GM12878 (cell line): ENCODE measurements around the gene TXNL4A. TPM values are rescaled to one million over a fixed set of nuclear protein-coding genes. Genes with fewer than 3 reads are reported as not detected.

ENCODE experiments used
- CBX5 ChIP-seq: sonication (generic); IDR thresholded peaks from 2 replicates; pipeline ENCODE4 v1.6.1; 2016; ENCODE audit warnings: low read depth, moderate library complexity, mild to moderate bottlenecking, inconsistent platforms
- E2F8 ChIP-seq: fragments of 450-650 bp; IDR thresholded peaks from 2 replicates; pipeline ENCODE4 v1.6.1; 2018; ENCODE audit warnings: mild to moderate bottlenecking, low read depth, moderate library complexity; ENCODE audit not compliant: partially characterized antibody
- ETV6 ChIP-seq, 2 experiments: fragments of 450-650 bp in 1 of 2; IDR thresholded peaks in 1 of 2; conservative IDR thresholded peaks in 1 of 2; 2 replicates each; pipeline ENCODE4 v1.6.1; 2014; ENCODE audit warnings: antibody characterized with exemption in 1 of 2, borderline replicate concordance in 1 of 2, low read depth in 1 of 2, mild to moderate bottlenecking in 1 of 2, moderate library complexity in 1 of 2
- FOXK2 ChIP-seq: fragments of 450-650 bp; IDR thresholded peaks from 2 replicates; pipeline ENCODE4 v1.6.1; 2017; ENCODE audit warnings: mild to moderate bottlenecking, moderate library complexity
- HDAC2 ChIP-seq: fragments of 200-600 bp; sonication (generic); IDR thresholded peaks from 2 replicates; pipeline ENCODE4 v1.6.1; 2017
- HDAC6 ChIP-seq: fragments of 200-600 bp; sonication (generic); IDR thresholded peaks from one replicate; pipeline ENCODE4 v1.8.0; 2017; ENCODE audit warnings: antibody characterized with exemption; ENCODE audit not compliant: unreplicated experiment
- IKZF1 ChIP-seq: fragments of 450-650 bp; conservative IDR thresholded peaks from 2 replicates; pipeline ENCODE4 v1.6.1; 2017; ENCODE audit warnings: antibody characterized with exemption, mild to moderate bottlenecking
- IRF3 ChIP-seq: fragments of 450-650 bp; IDR thresholded peaks from 2 replicates; pipeline ENCODE4 v1.6.1; 2014; ENCODE audit warnings: mild to moderate bottlenecking
- NR2F1 ChIP-seq: fragments of 450-650 bp; conservative IDR thresholded peaks from 2 replicates; pipeline ENCODE4 v1.6.1; 2017; ENCODE audit warnings: mild to moderate bottlenecking
- PAX5 ChIP-seq: IDR thresholded peaks from 2 replicates; pipeline ENCODE4 v1.6.1; 2011; ENCODE audit warnings: low read depth, low read length, borderline replicate concordance
- PRDM15 ChIP-seq: fragments of 450-650 bp; formaldehyde crosslinking; IDR thresholded peaks from 2 replicates; pipeline ENCODE4 v1.4.0; 2020; ENCODE audit warnings: mild to moderate bottlenecking, moderate library complexity
- RELA ChIP-seq: fragments of 450-650 bp; IDR thresholded peaks from 2 replicates; pipeline ENCODE4 v1.8.0; 2014; ENCODE audit warnings: borderline replicate concordance; ENCODE audit not compliant: partially characterized antibody
- SP1 ChIP-seq: IDR thresholded peaks from one replicate; pipeline ENCODE4 v1.6.1; 2011; ENCODE audit warnings: low read depth, low read length
- ZNF687 ChIP-seq: fragments of 450-650 bp; IDR thresholded peaks from 2 replicates; pipeline ENCODE4 v1.6.1; 2017; ENCODE audit warnings: mild to moderate bottlenecking, moderate library complexity
- polyA plus RNA-seq, 11 experiments: library from polyadenylated mRNA; depleted of rRNA in 4 of 11; unstranded in 6 of 11; stranded (reverse) in 5 of 11; fragments of >200 nt; fragmentation: Nextera tagmentation in 4 of 11; fragmentation: Illumina TruSeq in 1 of 11; extraction: Ambion mirVana in 4 of 11; extraction: Trizol in 1 of 11; gene quantifications; 1 replicate in 1 of 11; 2 replicates in 10 of 11; pipeline versions ENCODE4 v1.2.1 to v1.2.3, GENCODE V29; 2011 to 2016; ENCODE audit warnings: inconsistent platforms in 2 of 11, missing spikeins in 2 of 11, low read depth in 1 of 11
- total RNA-seq, 4 experiments: library from RNA; depleted of rRNA in 3 of 4; stranded (reverse); fragments of >200 nt in 3 of 4; fragmentation: Illumina TruSeq in 1 of 4; extraction: Trizol in 1 of 4; gene quantifications; 2 replicates each; pipeline versions ENCODE4 v1.2.1 to v1.2.3, GENCODE V29; 2013 to 2021

The TXNL4A gene
- total and polyA plus RNA-seq, 10 of the 15 experiments (the other 5 are each of a cell fraction or from before 2014, with no cell fraction given): 38.4 to 329 (median 128) TPM

- TF ChIP-seq ZNF687 (peak; percentile 71; the same call in 1 of the 2 replicates), PAX5 (peak; percentile 28; the same call in 1 of the 2 replicates), E2F8 (peak; percentile 47), IRF3 (no peak), NR2F1 (peak; percentile 34; the same call in 1 of the 2 replicates), IKZF1 (peak; percentile 93), RELA (peak; percentile 33), ETV6 (conservative IDR thresholded peaks at IDR 0.05 in 1 of 2, IDR thresholded peaks at IDR 0.05 in 1 of 2; ENCODE audit: borderline replicate concordance in 1 of 2, low read depth in 1 of 2) (no peak), SP1 (peak; percentile 24), HDAC6 (peak; percentile 64), HDAC2 (peak; percentile 80; the same call in 1 of the 2 replicates), CBX5 (no peak), FOXK2 (no peak), PRDM15 (CRISPR knock-in tag) (no peak)
These were observed 45.9 kb upstream of the TXNL4A start, which contains the start of gene RBFA (continued) for GRCh38 chr18:80034068-80034851.
